Loucy (cell line): ENCODE measurements around the gene TSPAN17.

Experiments used
- H2AFZ ChIP-seq: fragments of 200-600 bp; sonication (generic); 2 replicates; pipeline ENCODE4 v1.6.0; 2016; ENCODE audit warnings: antibody characterized with exemption, mild to moderate bottlenecking, low read length, moderate library complexity
- H3F3A ChIP-seq: fragments of 200-600 bp; 2 replicates; pipeline ENCODE4 v1.6.0; 2016; ENCODE audit warnings: antibody characterized with exemption, low read depth, mild to moderate bottlenecking
- H3K27me3 ChIP-seq: fragments of 200-600 bp; sonication (generic); 2 replicates; pipeline ENCODE4 v1.6.1; 2014; ENCODE audit warnings: low read length, mild to moderate bottlenecking; ENCODE audit not compliant: insufficient read depth, poor library complexity, severe bottlenecking
- H3K36me3 ChIP-seq: fragments of 200-600 bp; sonication (generic); 2 replicates; pipeline ENCODE4 v1.6.1; 2016; ENCODE audit warnings: low read length; ENCODE audit not compliant: insufficient read depth
- H3K4me1 ChIP-seq: fragments of 200-600 bp; sonication (generic); 2 replicates; pipeline ENCODE4 v1.5.1; 2014; ENCODE audit warnings: low read length, mild to moderate bottlenecking; ENCODE audit not compliant: insufficient read depth, poor library complexity, severe bottlenecking
- H3K4me2 ChIP-seq: fragments of 200-600 bp; sonication (generic); 2 replicates; pipeline ENCODE4 v1.6.0; 2014; ENCODE audit warnings: antibody characterized with exemption, low read length, low read depth, mild to moderate bottlenecking; ENCODE audit not compliant: poor library complexity, severe bottlenecking
- H3K4me3 ChIP-seq: fragments of 200-600 bp; sonication (generic); 2 replicates; pipeline ENCODE4 v1.5.1; 2014; ENCODE audit warnings: low read length, mild to moderate bottlenecking, mixed read lengths; ENCODE audit not compliant: poor library complexity, severe bottlenecking
- H3K79me2 ChIP-seq: fragments of 200-600 bp; sonication (generic); 2 replicates; pipeline ENCODE4 v1.6.1; 2014; ENCODE audit warnings: low read length; ENCODE audit not compliant: insufficient read depth
- H3K9ac ChIP-seq: fragments of 200-600 bp; sonication (generic); 2 replicates; pipeline ENCODE4 v1.6.0; 2014; ENCODE audit warnings: mild to moderate bottlenecking, low read depth, low read length, moderate library complexity; ENCODE audit not compliant: poor library complexity, severe bottlenecking
- H3K9me2 ChIP-seq: fragments of 200-600 bp; sonication (generic); replicated peaks from 2 replicates; pipeline ENCODE4 v1.6.1; 2016; ENCODE audit warnings: low read depth, low read length, mixed read lengths
- H3K9me3 ChIP-seq: fragments of 200-600 bp; sonication (generic); 2 replicates; pipeline ENCODE4 v1.6.1; 2014; ENCODE audit warnings: mild to moderate bottlenecking, antibody characterized with exemption, low read length, low read depth; ENCODE audit not compliant: insufficient read depth
- H4K20me1 ChIP-seq: fragments of 200-600 bp; sonication (generic); 2 replicates; pipeline ENCODE4 v1.6.0; 2014; ENCODE audit warnings: antibody characterized with exemption, low read length, mild to moderate bottlenecking; ENCODE audit not compliant: insufficient read depth, poor library complexity, severe bottlenecking
- EZH2phosphoT487 ChIP-seq: fragments of 200-600 bp; IDR thresholded peaks from 2 replicates; pipeline ENCODE4 v1.6.1; 2018; ENCODE audit warnings: antibody characterized with exemption, mild to moderate bottlenecking, moderate library complexity, borderline replicate concordance
- TF ChIP-seq, protein P1 (sequence below): fragments of 200-600 bp; sonication (generic); conservative IDR thresholded peaks from 2 replicates; pipeline ENCODE4 v1.5.1; 2014; ENCODE audit warnings: mild to moderate bottlenecking, antibody characterized with exemption, low read length

The TSPAN17 gene

DNA sequence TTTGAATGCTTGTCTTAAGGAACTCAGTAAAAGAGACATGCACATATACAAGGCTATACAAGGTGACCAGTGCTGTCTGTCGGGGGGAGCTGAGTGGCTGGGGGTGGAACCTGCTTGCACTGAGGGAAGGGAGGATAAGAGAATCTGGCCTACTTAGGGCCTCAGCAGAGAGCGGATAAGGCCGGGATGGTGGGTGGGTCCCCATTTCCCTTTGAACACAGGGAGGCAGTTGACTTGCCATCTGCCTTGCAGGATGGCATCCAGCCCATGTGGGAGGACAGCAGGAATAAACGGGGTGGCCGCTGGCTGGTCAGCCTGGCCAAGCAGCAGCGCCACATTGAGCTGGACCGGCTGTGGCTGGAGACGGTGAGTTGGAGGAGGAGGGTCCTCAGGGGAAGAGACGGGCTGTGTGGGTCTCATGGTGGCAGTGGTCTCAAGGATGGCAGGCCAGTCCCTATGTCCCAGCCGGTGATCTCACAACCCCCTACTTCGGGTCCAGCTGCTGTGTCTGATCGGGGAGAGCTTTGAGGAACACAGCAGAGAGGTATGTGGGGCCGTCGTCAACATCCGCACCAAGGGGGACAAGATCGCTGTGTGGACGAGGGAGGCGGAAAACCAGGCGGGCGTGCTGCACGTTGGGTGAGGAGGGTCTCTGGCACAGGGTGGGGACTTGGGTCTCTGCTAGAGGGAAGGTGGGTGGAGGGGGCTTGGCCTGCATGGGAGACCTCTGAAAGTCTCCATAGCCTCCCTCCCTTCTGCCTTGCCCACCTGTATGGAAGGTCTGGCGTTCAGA, 2.2 kb upstream of the TSPAN17 start:
- no peak overlapping the region for H2AFZ ChIP-seq
- no peaks in the 10 kb centered on the region for H3K27me3 ChIP-seq
- H3K9ac ChIP-seq = no peak overlapping the region
- peaks cover 12% of the 10 kb centered on the region for H3K4me1 ChIP-seq
- H3K4me2 ChIP-seq = no peak overlapping the region
- TF ChIP-seq EZH2phosphoT487 = no peak
- TF ChIP-seq, protein P1, sequence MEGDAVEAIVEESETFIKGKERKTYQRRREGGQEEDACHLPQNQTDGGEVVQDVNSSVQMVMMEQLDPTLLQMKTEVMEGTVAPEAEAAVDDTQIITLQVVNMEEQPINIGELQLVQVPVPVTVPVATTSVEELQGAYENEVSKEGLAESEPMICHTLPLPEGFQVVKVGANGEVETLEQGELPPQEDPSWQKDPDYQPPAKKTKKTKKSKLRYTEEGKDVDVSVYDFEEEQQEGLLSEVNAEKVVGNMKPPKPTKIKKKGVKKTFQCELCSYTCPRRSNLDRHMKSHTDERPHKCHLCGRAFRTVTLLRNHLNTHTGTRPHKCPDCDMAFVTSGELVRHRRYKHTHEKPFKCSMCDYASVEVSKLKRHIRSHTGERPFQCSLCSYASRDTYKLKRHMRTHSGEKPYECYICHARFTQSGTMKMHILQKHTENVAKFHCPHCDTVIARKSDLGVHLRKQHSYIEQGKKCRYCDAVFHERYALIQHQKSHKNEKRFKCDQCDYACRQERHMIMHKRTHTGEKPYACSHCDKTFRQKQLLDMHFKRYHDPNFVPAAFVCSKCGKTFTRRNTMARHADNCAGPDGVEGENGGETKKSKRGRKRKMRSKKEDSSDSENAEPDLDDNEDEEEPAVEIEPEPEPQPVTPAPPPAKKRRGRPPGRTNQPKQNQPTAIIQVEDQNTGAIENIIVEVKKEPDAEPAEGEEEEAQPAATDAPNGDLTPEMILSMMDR = no peak
- H3K36me3 ChIP-seq = no peaks in the 10 kb centered on the region
- H3K9me3 ChIP-seq = no peaks in the 10 kb centered on the region
- H3K4me3 ChIP-seq = no peak overlapping the region
- H3K9me2 ChIP-seq = no peaks in the 10 kb centered on the region
- peaks cover 7% of the 10 kb centered on the region; the same call in 1 of the 2 replicates for H3K79me2 ChIP-seq
- no peaks in the 10 kb centered on the region for H4K20me1 ChIP-seq
- H3F3A ChIP-seq = no peaks in the 10 kb centered on the region

DNA sequence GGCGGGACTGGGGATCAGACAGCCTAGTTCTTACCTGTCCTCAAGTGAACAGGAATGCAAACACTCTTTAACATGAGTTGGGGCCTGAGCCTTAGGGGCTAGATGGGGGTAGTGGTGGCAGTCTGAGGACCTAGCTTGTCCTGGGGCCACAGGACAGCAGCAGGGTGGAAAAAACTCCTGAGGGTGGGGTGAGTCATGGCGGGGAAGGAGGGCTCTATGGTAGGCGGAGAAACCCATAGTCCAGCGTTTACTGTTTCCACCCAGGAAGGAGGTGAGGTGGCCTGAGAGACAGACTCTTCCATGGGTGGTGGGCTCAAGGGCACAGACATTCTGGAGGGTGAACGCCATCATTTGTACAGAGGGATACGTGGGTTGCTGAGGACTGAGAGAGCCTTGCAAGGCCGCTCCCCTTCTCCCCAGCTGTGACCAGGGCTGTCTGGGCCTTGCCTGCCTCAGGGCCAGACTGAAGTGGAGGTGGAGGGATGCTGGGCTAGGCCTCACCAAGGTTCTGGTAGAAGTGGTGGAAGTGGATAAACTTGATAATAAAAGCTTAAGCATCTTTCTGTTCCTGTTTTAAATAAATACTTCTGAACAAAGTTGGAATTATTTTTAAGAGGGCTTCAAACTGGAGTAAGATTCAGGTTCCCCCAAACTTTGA, 1.1 kb upstream of the TSPAN17 start:
- Histone ChIP-seq H3K9me2 (no peaks in the 10 kb centered on the region), H3K4me3 (peak overlapping the region; percentile 65), H3F3A (no peaks in the 10 kb centered on the region), H4K20me1 (no peaks in the 10 kb centered on the region), H3K9me3 (no peaks in the 10 kb centered on the region), H3K9ac (peak overlapping the region; percentile 58), H3K4me2 (peak overlapping the region; percentile 55), H3K36me3 (no peaks in the 10 kb centered on the region), H3K27me3 (no peaks in the 10 kb centered on the region), H3K79me2 (peaks cover 7% of the 10 kb centered on the region; the same call in 1 of the 2 replicates), H3K4me1 (peaks cover 12% of the 10 kb centered on the region), H2AFZ (peak overlapping the region; percentile 66; the same call in 1 of the 2 replicates)
- TF ChIP-seq, protein P1 = no peak
- TF ChIP-seq EZH2phosphoT487 = no peak

DNA sequence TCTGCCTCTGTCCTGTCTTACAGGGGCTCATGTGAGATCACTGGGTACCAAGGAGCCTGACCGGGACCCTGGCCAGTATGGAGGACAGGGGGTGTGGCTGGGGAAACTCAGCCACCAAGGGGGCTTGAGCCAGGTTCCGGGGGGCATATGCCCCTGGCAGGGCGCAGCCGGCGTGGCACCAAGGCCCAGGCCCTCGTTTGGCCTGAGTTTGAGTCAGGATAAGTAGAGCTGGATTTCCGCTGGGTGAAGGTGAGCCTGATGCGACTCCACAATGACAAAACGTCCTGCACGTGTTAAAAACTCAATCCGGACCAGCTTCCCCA, 616 bp upstream of the TSPAN17 start:
- H3K4me1 ChIP-seq = peaks cover 12% of the 10 kb centered on the region
- peak overlapping the region; percentile 58 for H3K9ac ChIP-seq
- H3K9me3 ChIP-seq = no peaks in the 10 kb centered on the region
- H3K9me2 ChIP-seq = no peaks in the 10 kb centered on the region
- peaks cover 7% of the 10 kb centered on the region; the same call in 1 of the 2 replicates for H3K79me2 ChIP-seq
- no peaks in the 10 kb centered on the region for H3F3A ChIP-seq
- H2AFZ ChIP-seq = peak overlapping the region; percentile 66
- no peaks in the 10 kb centered on the region for H4K20me1 ChIP-seq
- H3K4me2 ChIP-seq = peak overlapping the region; percentile 55
- no peaks in the 10 kb centered on the region for H3K36me3 ChIP-seq
- H3K27me3 ChIP-seq = no peaks in the 10 kb centered on the region
- TF ChIP-seq, protein P1 = no peak
- TF ChIP-seq EZH2phosphoT487 = no peak
- peak overlapping the region; percentile 65 for H3K4me3 ChIP-seq
